GM21528 (cell line): ENCODE results near the gene CHIA.

Experiments used
- ATAC-seq: cut with Tn5 transposase; IDR thresholded peaks from one replicate; pipeline ENCODE4 v1.9.1; 2021; ENCODE audit warnings: mild to moderate bottlenecking, moderate library complexity; ENCODE audit not compliant: unreplicated experiment, low FRiP score

Gene CHIA

DNA sequence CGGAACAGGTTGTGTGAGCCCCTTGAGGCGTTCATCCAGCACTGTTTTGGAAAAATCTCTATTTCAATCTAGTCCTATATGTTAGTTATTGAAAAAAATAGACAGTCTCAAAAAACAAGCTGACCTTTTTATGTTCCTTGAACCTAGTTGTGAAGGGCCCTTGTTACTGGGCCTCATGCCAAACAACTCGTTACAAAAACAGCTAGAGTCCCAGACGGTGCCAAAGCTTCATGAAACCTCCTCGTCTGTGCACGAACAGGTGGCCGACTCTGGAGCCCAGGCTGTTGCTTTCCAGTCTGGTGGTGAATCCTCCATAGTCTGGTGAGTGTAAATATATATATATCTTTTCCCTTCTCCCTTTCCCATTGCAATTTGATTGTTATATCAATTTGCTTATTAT is at the start of gene CHIA:
CHIA (plus strand) TSS at position 222 of the 400 bp plus-strand sequence. CDS start 19,617 bp downstream, outside the sequence.
- ATAC-seq, result no peak

DNA sequence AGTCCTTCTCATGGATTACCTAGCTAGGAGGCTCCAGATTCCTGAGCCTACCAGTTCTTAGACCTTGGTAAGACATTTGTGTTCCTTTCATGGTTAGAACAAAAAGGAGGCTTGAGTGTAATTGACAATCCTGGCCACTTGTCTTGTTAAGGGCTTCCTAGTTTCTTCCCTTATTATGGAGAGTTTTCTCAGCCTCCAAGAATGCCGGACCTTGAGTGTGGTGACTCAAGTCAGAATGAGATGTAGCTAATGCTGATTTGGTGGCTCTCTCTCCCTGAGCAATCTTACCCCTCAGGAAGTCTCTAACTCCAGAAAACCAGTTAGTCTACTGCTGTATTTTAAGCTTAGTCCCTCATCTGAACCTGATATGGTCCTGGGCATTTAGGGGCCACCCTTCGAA is 48.9 kb upstream of the CHIA start:
- ATAC-seq, result no peak

DNA sequence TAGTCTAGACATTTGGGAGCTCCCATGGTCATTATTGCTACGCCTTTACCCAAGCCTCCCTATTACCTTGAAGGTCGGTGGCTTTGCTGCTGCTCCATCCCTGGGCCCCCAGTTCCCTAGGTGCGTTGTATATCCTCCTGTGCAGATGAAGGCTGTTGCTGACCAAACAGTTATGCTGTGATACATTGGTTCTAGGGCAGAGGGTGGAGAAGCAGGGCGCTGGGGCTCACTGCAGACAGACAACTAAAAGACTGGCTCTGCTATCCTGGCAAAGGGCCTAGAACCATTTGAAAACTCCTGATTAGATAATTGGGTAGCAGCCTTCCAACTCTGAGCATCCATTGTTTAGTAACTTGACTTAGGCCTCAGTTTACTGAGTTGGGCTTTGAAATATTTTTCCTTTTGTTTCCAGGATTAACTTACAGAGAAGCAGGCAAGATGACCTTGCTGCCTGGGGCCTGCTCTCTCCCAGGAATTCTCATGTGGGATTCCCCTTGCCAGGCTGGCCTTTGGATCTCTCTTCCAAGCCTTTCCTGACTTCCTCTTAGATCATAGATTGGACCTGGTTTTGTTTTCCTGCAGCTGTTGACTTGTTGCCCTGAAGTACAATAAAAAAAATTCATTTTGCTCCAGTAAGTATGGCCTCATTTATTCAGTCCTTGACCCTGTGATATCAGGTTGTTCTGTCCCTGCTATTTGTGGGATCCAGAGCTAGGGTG is 47.7 kb upstream of the CHIA start:
- ATAC-seq, result no peak

DNA sequence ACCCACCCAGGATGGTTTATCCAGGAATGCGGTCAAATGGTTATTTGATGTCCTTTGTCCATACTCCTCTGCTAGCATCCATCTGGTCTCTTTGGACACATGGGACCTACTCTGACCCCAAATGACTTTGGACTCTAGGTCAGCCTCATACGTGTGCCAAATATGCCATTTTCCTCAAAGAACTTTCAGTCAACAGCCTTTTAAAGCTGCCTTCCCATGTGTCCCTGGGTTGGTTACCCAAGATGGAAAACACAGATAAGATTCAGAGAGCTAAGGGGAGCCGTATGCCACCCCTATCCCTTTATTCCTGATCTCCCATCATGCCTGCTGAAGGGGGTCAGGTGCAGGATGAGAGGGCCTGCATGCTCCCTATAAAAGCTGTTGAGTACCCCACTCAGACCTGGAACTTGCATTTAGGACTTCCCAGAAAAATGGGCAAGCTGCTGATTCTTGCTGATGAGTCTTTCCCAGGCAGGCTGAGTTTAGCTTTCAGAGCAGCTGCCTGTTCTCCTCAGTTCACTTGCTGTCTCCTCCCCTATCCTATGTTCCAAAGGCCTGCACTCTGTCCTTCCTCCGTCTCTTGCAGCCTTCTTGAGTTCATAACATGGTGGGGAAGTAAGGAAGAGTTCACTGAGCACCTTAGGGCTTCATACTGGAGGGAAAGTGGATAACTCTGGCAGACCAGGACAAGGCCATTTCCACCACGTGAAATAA is 43.4 kb upstream of the CHIA start:
- no peak for ATAC-seq

DNA sequence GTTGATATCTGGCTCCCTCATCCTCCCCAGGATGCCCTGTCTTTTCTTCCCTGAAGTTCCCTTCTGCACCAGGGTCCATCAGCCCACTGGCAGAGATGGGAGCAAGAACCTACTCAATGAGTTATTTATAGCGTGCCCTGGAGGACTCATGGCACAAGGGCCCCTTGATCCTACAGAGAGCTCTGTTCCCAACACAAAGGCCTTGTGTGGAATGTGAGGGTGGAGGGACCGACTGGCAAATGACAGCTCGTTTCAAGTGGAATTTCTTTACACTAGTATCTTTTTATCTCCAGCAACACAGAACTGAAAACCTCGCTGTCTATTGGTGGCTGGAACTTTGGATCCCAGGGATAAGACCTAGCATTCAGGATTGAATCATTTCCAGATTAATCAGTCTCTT is 40.7 kb upstream of the CHIA start:
- no peak for ATAC-seq

DNA sequence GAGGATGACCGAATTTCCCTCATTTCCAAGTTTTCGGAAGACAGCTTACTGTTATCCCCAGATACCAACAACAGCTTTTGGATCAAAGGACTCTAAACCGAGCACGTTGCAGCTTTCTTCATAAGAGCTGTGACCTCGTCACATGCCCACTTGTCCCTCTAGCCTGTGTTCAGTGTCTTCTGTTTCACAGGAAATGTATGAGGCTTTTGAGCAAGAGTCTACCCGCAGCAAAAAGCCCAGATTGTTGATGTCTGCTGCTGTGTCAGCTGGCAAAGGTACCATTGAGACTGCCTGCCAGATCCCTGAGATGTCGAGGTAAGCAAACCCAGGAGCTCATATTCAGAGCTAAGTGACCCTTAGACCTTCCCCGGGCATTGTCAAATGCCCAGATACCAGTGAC is 39.1 kb upstream of the CHIA start:
- ATAC-seq, result no peak

DNA sequence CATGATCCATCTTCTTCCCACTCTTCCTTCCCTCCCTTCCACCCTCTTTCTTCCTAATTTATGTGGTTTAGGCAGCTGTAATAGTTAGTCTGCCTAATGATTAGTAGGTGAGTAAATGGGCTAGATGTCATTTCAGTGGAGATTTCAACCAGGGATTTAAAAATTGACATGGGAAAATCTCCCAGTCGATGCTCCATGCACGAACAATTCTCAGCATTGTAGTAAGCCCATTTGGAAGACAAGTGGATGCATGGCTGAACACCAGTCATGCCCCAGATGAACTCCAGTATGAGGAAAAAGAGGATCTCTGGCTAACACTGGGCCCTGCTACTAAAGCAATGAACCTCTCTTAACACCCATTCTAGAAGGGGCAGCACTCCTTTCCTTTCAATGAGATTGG is 37.9 kb upstream of the CHIA start:
- no peak for ATAC-seq

DNA sequence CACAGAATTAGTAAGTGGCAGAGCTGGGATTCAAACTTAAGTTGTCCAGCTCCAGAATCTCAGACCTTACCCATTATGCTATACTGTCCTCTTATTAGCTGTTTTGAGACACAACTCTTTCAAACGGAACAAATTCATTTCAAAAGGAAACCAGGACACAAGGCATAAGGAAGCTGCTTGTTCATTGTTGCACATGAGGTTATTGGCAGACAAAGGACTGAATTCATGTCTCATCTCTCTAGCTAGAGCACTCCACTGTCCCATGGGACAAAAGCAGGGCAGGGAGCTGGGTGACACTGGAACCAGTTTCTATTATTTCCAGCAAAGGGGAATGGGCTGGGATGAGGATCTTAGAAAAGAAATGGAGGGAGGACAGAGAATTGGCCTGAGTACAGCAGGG is 36.8 kb upstream of the CHIA start:
- ATAC-seq, result no peak

DNA sequence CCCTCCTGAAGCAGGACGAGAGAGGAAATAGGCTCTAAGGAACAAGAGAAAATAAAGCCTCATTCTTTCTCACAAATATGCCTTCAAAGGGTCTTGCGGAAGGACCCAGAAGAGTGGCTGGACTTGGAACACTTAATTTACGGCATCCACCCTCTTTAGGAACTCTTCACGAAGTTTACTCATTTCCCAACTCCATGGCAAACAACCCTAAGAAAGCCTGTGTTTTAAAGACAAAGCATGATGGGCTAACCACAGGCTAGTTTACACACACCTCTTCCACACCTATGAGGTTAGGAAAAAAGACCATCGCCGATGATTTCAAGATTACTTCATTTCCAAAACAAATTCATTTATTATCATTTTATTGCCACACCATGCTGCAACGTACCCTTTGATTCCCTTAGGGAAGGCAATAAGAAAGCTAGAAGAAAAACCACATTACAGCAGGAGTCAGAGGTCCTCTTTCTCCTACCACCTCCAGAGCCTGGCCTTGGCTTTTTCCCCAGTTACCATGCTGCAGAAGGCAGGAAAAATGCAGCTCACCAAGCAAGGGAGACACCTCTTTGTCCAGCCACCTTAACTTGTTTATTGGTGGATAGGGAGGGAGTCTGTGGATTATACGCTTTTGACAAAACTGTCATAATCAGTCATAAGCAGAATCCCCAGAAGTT is 33.5 kb upstream of the CHIA start:
- ATAC-seq, result no peak

DNA sequence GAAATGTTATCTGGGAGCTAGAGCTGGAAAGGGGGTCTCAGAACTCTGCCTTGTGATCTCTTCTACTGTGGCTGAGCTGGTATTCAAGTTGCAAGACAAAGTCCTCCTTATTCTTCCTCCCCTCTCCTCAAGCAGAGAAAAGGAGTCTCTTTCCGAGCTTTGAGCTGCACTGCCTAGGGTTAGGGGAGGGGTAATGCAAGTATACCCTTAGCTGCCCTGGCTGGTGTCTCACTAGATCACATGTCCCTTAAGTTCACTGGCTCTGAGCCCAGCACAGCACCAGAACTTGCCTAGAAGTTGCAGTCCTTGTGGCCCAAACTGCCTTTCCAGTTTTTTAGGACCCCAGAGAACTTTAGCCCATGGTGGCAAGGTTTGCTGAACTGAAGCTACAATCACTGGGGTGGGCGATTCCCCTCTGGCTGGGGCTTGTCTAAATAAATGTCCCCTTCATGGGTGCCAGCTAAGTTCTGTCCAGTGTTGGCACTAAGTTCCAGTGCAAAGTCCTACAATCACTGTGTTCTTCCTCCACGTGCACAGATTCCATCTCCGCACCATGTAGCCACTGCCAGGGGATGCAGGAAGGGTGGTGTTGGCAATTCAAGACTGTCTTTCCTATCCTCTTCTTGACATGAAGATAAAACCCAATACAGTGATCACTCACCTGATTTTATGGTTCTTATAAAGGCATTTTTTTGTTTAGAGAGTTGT is 22.7 kb upstream of the CHIA start:
- ATAC-seq, result no peak

DNA sequence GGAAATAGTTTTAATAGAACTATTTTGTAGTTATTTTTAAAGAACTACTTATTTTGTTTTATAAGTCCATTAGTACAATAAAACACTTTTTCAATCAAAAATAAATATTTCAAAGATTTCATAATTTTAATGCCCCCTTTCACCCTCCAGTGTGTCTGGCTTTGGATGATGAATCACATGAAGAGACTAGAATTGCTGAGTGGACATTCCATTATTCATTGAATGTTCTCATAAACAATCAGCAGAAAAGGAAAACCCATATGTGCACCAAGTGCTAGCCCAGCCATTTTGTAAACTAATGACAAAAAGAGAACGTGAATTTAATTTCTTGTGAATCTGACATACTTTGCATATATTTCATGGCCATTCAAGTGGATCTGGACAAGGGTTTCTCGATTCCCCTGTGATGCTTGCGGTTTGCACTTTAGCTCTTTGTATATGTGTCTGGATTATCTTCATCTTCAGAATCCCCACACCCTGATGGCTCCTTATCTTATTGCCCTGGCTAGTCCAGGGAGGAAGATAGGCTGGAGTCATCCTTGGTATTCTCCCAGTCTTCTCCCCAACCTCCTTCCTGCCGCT is 20.7 kb upstream of the CHIA start:
- ATAC-seq, result no peak

DNA sequence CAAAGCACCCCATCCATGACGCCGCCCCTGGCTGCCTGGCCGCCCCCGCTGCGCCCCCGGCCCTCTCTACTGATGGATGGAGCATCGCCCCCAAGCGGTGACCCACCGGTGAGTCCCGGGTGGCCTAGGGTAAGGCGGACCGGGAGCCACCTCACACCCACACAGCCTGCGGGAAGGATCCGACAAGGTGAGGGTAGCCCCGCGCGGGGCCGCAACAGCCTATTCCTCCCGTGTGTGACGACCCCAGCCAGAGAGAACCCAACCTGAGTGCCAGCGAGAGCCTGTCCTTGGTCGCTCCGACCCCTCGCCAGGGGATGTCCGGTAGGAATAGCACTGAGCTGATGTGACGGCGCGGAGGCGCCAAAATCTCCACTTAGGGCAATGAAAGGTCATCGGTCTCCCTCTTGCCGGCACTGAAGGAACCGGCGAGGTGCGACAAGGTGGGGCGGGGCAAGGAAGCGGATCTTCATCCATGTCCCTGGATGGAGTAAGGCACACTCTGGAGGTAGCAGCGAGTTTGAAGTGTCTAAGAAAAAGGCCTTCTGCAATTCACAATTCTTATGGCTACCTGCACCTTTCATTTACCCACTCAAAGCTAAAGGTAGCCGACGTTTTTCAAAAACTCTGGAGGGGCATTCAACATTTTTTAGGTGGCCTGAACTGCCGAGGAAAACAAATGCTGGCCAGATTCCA is 19.7 kb upstream of the CHIA start:
- no peak for ATAC-seq

DNA sequence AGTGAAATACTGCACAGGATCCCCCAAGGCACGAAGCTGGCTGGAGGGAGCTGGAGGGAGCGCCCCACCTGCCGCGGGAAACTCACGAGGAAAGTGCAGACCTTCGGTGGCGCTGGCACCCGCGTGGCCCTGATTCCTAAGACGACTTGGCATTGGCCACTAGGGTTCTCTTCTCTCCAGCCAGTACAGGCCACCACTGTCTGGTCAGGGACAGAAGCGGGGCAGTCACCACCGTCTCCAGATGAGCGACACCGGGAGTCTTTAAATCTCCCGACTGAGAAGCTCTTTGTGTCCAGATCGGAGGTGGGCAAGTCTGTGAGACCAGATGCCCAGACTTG is 19.2 kb upstream of the CHIA start:
- ATAC-seq, result no peak

DNA sequence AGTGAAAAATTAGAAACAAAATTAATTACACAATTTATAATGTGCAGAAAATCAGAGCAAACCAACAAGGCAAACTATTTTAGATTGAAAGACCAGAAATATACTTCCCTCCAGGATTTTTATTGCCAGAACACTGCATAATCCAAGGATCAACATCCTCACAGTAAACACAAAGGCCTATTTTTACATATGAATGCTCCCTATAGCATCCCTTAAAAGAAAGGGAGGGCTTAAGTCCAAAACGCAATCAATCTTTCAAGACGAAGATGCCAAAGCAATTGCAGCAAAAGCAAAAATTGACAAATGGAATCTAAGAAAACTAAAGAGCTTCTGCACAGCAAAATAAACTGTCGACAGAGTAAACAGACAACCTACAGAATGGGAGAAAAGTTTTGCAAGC is 18.6 kb upstream of the CHIA start:
- ATAC-seq, result no peak

DNA sequence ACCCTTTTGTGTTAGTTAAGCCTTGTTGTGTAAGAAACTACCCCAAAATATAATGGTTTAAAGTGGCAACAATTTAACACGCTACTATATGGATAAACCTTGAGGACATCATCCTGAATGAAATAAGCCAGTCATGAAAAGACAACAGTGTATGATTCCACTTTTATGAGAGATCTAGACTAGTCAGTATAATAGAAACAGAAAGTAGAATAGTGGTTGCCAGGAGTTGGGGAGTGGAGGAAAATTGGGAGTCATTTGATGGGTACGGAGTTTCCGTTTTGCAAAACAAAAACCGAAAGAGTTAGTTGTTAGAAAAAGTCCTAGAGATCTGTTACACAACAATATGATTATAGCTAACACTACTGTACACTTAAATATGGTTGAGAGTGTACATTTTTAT is 16.0 kb upstream of the CHIA start:
- no peak for ATAC-seq

DNA sequence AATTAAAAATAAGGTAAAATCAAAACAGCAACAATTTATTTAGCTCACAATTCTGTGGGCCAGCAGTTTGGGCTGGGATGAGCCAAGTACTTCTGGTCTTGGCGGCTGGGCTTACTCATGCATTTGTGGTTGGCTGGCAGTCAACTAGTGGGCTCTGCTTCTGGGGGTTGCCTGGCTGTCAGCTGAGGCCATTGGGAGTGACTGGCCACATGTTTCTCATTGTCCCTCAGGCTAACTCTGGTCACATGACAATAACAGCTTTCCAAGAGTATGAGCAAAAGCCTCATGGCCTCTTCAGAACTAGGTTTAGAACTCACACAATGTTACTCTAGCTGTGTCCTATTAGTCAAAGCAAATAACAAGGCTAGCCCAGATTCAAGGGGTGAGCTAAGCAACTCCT is 15.6 kb upstream of the CHIA start:
- ATAC-seq, result no peak

DNA sequence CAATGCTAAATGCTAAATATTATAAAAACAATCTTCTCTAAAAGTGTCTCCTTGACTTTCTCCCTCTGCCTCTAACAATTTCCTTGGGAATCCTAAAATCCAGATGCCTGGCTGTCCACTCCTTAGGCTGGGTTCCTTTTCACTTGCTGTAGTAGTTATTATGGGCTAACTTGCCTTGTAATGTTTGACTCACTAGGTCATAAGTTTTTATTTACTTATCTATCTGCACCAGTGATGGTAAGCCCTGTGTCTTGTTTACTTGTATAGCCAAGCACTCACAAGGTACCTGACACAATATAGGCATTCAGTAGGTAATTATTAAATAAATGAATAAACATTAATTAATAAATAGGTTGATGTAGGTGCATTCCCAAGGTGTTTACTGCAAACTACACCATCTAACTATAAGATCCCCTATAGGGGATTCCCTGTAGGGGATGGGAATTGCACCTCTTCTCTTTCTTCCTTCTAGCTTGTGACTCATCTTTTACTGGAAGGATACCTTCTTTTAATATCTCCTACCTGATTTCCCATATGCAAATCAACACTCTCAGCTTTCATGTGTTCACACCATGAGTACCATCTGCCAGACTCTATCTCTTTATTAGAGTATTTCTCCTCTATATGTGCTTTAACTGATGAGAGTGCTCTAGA is 14.7 kb upstream of the CHIA start:
- no peak for ATAC-seq

DNA sequence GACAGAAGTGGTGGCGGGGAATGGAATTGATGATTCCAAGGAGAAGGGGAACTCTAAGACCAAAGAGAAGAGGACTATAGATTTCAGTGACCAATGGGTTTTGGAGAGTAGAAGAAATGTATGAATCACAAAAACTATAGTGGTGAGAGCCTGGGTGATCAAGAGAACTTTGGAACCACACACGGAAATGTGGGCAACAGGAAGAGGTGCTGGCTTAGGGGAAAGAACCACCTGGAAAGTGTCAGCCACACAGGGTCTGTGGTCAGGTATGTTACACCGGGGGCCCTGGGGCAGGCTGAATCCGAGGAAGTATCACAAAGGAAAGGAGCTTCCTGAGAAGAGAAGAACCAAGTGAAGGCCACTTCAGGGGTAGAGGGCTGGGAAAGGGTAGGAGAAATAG is 11.5 kb upstream of the CHIA start:
- ATAC-seq, result no peak

DNA sequence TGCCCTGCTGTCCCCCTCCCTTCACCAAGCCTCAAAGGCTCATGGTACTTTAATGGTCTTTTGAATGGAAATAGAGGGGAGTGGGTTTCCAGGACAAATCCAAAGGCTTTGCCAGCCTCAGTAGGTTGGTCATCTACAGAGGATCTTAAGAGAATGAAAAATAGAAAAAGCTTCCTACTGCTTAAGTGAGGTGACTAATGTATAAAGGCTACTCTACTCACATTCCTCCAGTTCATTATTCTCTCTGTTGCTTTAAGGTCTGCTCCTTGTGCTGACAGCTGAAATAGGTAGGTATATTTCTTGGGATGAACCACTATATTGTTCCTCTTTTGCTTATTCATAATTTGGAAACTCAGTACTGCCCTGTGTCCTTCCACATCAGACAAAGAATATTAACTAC is 10.4 kb upstream of the CHIA start:
- ATAC-seq, result no peak

DNA sequence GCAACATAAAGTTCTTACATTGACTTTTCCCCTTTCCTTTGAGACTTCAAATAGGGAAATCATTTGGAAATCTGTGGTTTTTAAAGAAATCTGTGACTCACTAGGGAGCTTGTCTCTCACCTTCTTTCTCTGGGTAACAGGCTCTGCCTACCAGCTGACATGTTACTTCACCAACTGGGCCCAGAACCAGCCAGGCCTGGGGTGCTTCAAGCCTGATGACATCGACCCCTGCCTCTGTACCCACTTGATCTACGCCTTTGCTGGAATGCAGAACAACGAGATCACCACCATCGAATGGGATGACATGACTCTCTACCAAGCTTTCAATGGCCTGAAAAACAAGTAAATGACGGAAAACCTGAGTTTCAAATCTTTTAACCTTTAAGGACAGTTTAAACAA is 9.2 kb upstream of the CHIA start:
- ATAC-seq, result no peak
